Limb (tissue), 2 donors: ENCODE results near the gene C1QTNF4.
"Not testable (repeated sequence)": the region's sequence is repeated elsewhere in the genome, so short reads cannot be mapped to it uniquely, and the experiment has no call there.

Source experiments
- DNase-seq, 2 donors: peaks; one replicate each; pipeline ENCODE4 v3.0.0-alpha.2; 2016; ENCODE audit errors: extremely low spot score in 2 of 2

C1QTNF4 gene

DNA sequence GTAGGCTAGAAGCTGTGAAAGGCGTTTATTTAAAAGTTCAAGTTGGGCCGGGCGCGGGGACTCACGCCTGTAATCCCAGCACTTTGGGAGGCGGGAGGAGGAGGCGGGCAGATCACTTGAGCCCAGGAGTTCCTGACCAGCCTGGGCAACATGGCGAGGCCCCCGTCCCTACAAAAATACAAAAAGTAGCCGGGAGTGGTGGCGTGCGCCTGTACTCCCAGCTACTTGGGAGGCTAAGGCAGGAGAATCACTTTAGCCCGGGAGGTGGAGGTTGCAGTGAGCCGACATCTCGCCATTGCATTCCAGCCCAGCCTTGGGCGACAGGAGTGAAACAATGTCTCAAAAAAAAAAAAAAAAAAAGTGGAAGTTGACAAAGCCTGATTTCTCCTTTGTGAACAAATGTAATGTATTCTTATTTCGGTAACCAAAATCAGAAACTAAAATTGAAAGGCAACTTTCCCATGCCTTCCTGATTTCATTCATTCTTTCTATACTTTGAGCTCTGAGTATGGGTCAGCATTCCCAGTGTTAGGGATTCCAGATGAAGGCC is 28.0 kb downstream of the C1QTNF4 start:
- no peak for DNase-seq

DNA sequence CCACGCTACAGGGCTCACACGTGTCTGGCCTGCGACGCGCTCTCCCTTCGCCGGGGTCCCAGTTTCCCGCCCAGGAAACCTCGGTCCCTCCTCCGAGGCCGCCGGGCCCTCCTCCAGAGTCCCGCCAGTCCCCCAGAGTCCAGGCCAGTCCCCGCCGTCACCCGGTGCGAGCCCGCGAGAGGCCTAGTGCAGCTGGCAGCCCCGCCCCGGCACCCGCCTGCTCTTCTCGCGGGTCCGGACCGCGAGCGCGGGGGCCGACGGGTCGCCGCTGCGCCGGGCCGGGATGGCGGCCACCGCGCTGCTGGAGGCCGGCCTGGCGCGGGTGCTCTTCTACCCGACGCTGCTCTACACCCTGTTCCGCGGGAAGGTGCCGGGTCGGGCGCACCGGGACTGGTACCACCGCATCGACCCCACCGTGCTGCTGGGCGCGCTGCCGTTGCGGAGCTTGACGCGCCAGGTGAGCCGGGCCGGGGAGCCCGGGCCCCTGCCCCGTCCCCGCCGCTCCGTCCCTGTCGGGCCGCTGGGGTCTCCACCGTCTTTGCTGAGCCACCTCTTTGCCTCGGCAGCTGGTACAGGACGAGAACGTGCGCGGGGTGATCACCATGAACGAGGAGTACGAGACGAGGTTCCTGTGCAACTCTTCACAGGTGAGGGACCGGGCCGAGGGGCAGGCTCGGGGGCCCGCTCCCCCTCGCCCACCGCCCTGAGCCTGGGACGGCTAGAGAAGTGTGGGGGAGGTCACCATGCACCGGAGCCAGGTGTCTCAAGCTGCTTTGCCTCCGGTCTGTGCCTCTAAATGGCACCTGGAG is 28.7 kb downstream of the C1QTNF4 start, which contains the start of gene PTPMT1:
Gene PTPMT1, plus strand, starts transcription at position 260 of the 809 bp plus-strand sequence. Its CDS starts 24 bp downstream, at position 284.
- DNase-seq, result peak; percentile 42 to 81

DNA sequence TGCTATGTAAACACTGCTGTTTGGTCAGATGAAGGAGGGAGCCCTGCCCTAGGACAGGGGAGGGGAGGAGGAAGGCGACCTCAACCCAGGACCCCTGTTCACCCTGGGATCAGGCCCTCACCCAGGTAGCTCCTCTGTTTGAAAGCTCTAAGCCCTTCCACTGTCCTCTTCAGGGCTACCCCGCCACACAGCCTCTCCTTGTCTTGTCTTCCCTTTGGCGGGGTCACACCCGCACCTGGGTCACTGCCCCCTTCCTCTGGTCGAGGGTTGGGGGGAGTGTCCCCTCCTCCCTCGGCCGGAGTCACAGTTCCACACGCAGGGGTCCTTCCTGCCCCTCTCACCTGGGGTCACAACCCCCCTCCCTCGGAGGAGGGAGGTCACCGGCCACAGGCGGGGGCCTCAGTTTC is 29.3 kb downstream of the C1QTNF4 start:
- DNase-seq, result no peak

DNA sequence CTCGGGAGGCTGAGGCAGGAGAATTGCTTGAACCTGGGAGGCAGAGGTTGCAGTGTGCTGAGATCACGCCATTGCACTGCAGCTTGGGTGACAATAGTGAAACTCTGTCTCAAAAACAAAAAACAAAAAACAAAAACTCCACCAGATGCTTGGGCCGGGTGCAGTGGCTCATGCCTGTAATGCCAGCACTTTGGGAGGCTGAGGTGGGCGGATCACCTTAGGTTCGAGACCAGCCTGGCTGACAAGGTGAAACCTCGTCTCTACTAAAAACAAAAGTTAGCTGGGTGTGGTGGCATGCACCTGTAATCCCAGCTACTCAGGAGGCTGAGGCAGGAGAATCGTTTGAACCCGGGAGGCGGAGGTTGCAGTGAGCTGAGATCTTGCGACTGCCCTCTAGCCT is 29.8 kb downstream of the C1QTNF4 start:
- not testable (repeated sequence) for DNase-seq

DNA sequence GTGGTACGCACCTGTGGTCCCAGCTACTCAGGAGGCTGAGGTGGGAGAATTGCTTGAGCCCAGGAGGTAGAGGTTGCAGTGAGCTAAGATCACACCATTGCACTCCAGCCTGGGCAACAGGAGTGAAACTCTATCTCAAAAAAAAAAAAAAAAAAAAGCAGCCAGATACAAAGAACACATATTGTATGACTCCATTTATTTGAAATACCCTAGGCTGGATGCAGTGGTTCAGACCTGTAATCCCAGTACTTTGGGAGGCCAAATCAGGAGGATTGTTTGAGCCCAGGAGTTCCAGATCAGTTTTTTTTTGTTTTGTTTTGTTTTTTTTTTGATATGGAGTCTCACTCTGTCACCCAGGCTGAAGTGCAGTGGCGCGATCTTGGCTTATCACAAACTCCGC is 31.8 kb downstream of the C1QTNF4 start:
- not testable (repeated sequence) for DNase-seq

DNA sequence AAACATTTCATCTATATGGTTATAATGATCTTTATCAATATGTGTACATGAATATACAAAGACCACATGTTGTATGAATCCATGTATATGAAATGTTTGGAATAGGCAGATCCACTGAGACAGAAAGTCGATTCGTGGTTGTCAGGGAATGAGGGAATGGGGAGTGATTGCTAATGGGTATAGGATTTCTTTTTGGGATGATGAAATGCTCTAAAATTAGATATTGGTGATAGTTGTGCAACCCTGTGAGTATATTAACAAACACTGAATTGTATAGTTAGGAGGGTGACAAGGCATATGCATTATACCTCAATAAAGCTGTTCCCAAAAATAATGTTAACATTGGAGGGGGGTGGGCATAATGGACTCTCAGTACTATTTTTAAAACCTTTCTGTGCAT is 33.8 kb downstream of the C1QTNF4 start:
- no peak for DNase-seq

DNA sequence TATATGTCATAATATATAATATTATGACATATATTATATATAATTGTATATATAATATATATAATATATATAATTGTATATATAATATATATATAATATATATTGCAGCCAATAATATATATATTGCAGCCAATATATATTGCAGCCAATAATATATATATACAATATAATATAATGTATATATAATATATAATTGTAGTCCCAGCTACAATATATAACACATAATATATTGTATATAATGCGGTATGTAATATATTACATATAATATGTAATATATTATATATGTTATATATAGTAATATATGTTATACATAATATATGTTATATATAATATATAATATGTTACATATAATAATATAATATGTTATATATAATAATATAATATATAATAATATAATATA is 35.5 kb downstream of the C1QTNF4 start:
- no peak for DNase-seq

DNA sequence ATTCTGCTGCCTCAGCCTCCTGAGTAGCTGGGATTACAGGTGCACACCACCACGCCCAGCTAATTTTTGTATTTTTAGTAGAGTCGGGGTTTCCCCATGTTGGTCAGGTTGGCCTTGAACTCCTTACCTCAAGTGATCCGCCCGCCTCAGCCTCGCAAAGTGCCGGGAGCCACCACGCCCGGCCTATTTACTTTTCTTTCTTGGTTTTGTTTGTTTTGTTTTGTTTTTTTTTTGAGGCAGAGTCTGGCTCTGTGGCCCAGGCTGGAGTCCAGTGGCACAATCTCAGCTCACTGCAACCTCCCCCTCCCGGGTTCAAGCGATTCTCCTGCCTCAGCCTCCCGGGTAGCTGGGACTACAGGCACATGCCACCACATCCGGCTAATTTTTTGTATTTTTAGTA is 37.2 kb downstream of the C1QTNF4 start:
- DNase-seq, result not testable (repeated sequence)

DNA sequence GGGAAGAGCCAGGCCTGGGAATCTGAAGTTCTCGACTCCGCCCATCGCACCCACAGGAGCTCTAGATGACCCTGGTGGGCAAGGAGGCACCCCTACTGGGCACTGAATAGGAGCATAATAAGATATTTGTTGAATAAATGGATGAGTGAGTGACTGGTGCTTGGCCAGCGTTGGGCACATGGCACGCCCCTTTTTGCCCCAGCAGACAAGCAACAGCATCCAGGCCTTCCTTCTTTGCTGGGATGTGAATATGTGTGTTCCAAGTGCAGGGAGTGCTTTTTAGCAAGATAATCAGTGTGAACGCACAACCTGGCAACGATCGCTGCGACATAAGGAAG is 40.8 kb downstream of the C1QTNF4 start:
- DNase-seq, result peak in 1 of 2 donors; percentile 40

DNA sequence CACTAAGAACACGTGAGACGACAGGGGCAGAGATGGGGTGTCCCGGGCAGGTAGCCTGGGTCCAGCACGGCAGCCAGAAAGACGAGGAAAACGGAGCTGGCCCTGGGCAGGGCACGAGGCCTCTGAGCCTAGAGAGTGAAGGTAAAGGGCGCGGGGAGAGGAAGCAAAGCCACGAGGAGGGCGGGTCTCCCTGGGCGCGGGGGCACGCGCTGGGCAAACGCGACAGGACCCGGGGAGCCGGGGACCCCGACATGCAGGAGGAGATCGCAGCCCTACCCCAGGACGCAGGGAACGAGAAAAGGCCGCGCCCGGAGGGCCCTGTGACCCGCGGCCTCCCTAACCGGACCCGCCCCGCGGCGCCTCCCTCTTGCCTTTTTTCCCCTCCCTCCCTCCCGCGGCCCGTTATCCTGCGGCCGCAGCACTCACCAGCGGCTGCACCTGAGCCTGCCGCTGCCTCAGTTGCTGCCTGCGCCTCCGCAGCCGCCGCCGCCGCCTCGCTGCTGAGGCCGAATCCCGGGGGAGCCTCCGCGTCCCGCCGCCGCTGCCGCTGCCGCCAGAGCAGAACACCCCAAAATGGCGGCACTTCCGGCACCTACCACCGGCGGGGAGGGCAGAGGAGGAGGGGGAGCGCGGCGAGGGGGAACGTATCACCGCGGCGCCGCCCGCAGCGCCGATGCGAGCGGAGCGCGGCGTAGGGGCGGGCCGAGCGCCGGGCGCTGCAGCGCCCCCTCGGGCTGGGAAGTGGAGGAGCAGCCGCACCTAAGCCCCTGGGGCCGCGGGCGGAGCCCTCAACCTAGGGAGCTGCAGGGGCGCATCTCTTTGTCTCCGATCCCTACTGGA is 41.4 kb downstream of the C1QTNF4 start, which contains the start of gene CELF1:
Gene CELF1, minus strand, starts transcription at position 567 of the 840 bp plus-strand sequence. CDS start 53,609 bp downstream, outside the sequence.
- DNase-seq, result peak; percentile 93 to 96

DNA sequence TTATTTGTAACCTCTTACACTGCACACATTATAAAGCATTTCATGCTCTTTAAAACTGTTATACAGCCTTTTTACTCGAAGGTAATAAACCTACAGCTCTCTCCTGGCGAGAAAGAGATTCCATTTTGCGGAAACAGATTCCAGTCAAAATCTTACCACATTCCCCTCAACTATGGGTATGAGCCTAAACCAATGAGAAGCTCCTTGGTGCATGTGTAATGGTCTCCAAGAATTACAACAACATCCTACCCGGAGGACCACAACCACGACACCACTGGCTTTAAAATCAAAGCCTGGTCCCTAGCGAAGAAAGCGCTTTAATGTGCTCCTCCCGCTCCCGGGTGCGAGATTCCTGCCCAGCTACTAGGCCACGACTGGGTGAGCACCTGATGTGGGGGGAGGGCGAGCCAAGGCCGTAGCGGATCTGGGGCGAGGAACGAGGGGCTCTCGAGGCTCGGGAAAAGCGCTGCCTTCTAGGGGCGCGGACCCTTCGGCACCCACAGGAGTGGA is 42.1 kb downstream of the C1QTNF4 start:
- no peak for DNase-seq

DNA sequence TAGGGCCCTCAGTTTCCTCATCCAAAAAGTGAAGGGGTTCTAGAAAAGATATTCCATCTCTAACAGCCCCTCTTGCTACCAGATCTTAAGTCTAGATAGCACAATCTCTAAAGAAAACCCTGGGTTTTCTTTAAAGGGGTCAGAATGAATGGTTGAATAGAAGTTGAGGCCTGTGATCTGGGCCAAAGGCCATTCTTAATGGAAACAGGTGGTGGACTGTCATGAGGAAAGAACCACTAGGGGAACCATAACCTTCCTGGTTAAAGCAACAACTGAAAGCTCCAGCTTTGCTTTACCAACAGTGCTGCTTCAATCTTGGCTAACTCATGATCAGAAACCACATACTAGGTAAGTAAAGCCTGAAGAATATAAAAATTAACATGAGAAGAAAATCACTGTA is 43.1 kb downstream of the C1QTNF4 start:
- DNase-seq, result no peak

DNA sequence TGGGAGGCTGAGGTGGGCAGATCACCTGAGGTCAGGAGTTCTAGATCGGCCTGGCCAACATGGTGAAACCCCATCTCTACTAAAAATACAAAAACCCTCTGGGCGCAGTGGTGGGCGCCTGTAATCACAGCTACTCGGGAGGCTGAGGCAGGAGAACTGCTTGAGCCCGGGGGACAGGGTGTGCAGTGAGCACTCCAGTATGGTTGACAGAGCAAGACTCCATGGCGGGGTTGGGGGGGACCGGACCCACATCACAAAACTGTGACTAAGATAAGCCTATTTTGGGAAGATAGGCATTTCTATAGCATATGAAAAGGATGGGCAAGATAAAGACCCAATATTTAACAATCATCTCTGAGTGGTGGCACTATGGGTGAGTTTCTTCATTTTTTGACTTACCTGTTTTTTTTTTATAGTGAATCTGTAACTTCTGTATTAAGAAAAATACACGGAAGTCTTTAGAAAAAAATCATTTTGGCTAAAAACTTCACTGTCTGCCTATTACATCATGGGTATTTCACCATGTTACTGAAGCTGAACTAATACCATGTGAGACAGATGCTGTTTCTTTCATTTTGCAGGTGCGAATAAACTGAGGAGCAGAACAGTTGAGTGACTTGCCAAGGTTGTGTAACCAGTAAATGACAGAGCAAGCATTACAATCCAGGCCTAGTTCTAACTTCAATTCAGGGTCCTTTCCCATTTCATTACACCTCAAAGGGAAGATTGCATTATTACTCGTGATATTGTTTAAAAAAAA is 43.7 kb downstream of the C1QTNF4 start:
- no peak for DNase-seq

DNA sequence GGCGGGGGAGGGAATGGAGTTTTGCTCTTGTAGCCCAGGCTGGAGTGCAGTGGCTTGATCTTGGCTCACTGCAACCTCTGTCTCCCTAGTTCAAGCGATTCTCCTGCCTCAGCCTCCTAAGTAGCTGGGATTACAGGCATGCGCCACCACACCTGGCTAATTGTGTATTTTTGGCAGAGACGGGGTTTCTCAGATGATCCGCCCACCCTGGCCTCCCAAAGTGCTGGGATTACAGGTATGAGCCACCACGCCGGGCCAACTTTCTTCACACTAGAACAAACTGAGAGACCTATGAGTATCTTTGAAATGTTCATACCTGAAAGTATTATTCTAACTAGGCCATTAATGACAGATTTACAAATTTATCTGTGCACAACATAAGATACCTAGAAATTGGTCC is 47.9 kb downstream of the C1QTNF4 start:
- DNase-seq, result not testable (repeated sequence)

DNA sequence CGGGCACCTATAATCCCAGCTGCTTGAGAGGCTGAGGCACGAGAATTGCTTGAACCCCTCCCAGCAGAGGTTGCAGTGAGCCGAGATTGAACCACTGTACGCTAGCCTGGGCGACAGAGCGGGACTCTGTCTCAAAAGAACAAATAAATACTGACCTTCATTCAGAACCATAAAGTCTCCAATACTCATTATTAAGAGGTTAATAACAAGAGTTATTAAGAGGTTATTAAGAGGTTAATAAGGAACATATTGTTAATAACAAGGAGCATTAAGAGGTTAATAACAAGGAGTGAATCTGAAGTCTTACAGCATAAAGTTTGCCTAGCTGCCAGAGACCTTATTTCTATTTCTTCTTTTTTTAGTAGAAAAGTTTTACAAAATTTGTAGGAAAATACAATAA is 48.9 kb downstream of the C1QTNF4 start:
- no peak for DNase-seq

DNA sequence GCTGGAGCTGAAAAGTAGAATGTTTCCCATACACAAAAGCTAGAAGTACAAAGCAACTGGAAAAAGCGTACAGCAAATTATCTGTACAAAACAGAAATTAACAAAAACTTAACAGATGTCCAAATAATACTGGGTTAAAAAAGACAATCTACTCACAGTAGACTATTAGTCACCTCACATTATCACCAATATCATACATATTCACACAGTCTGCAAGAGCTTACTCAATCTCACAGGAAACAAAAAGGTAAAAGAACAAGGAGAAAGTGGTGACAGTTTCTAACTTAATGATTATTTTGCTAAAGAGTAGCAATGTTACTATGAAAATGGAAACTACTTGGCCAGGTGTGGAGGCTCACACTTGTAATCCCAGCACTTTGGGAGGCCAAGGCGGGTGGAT is 53.1 kb downstream of the C1QTNF4 start:
- no peak for DNase-seq

DNA sequence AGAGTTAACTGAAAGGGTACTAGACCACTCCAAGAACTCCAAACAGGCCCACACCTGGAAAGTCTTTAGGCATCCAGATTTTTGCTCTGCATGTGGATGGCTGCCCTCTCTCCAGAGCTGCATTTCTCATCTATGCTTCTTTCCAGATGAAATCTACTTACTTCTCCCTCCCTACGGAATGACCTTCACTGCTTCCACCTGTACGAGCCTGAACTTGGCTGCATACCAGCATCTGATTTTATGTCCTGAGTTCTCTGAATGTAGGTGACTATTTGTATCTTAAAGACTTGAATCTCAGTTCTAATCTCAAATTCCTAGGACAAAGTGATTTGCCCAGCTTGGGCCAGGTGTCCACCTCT is 54.6 kb downstream of the C1QTNF4 start:
- DNase-seq, result no peak
